Breast epithelium (tissue), 3 donors: ENCODE data around the gene PRDM16.

Experiments
- CTCF ChIP-seq, 3 donors: fragments of 450-650 bp; IDR thresholded peaks; one replicate each; pipeline ENCODE4 v1.5.1; 2016 to 2017; ENCODE audit warnings: antibody characterized with exemption in 3 of 3, mild to moderate bottlenecking in 3 of 3, moderate library complexity in 3 of 3
- POLR2A ChIP-seq: fragments of 450-650 bp; IDR thresholded peaks from one replicate; pipeline ENCODE4 v1.6.1; 2016; ENCODE audit warnings: antibody characterized with exemption, mild to moderate bottlenecking, moderate library complexity
- POLR2AphosphoS5 ChIP-seq, 3 donors: sonication (generic); formaldehyde crosslinking; IDR thresholded peaks; one replicate each; pipeline ENCODE4 v1.6.1; 2017; ENCODE audit warnings: antibody characterized with exemption in 3 of 3

- TF ChIP-seq CTCF (IDR thresholded peaks at IDR 0.05), result no peak
- TF ChIP-seq POLR2A, result no peak
- no peak for TF ChIP-seq POLR2AphosphoS5 (IDR thresholded peaks at IDR 0.05)
These were observed 283.9 kb downstream of the PRDM16 start for GRCh38 chr1:3352952-3353331.
